Suprapubic skin (tissue), 4 donors: ENCODE results near the gene AK4.

Experiments used
- CTCF ChIP-seq, 2 donors: fragments of 200-600 bp in 1 of 2; fragments of 450-650 bp in 1 of 2; sonication (generic) in 1 of 2; IDR thresholded peaks; one replicate each; pipeline ENCODE4 v1.5.1; 2016 to 2019; ENCODE audit warnings: antibody characterized with exemption in 2 of 2, mild to moderate bottlenecking in 1 of 2, moderate library complexity in 1 of 2
- POLR2A ChIP-seq, 2 donors: fragments of 450-650 bp; IDR thresholded peaks; one replicate each; pipeline ENCODE4 v1.6.1; 2017; ENCODE audit warnings: antibody characterized with exemption in 2 of 2, mild to moderate bottlenecking in 2 of 2, moderate library complexity in 2 of 2
- POLR2AphosphoS5 ChIP-seq, 3 donors: sonication (generic); formaldehyde crosslinking; IDR thresholded peaks; one replicate each; pipeline ENCODE4 v1.6.1; 2017; ENCODE audit warnings: antibody characterized with exemption in 3 of 3

- no peak for TF ChIP-seq POLR2A (IDR thresholded peaks at IDR 0.05)
- no peak for TF ChIP-seq CTCF (IDR thresholded peaks at IDR 0.05)
- no peak for TF ChIP-seq POLR2AphosphoS5 (IDR thresholded peaks at IDR 0.05)
Measured at GRCh38 chr1:65168867-65169266, 20.9 kb downstream of the AK4 start.
